Measurements from ENCODE around the gene BANP.

BANP gene

GRCh38 chr16:87951552-87952538, 611 bp downstream of the BANP start:
- DNase-seq, result no peak

- DNase-seq, result no peak
These were observed 1.5 kb downstream of the BANP start for GRCh38 chr16:87952751-87953150.

GRCh38 chr16:87953308-87954215, 2.3 kb downstream of the BANP start:
- DNase-seq, result no peak

GRCh38 chr16:87954361-87954760, 3.1 kb downstream of the BANP start:
- DNase-seq, result no peak

GRCh38 chr16:87954826-87955225, 3.6 kb downstream of the BANP start:
- DNase-seq, result no peak

- peak; percentile 37 for DNase-seq
These were observed 4.3 kb downstream of the BANP start for GRCh38 chr16:87955302-87956097.

GRCh38 chr16:87956098-87956364, 4.8 kb downstream of the BANP start:
- no peak for DNase-seq

- DNase-seq, result peak; percentile 70
These were observed 5.4 kb downstream of the BANP start for GRCh38 chr16:87956365-87957231.

GRCh38 chr16:87957296-87958094, 6.3 kb downstream of the BANP start:
- no peak for DNase-seq

- DNase-seq, result no peak
These were observed 7.4 kb downstream of the BANP start for GRCh38 chr16:87958632-87959031.

- no peak for DNase-seq
These were observed 8.3 kb downstream of the BANP start for GRCh38 chr16:87959391-87959990.

GRCh38 chr16:87960296-87960695, 9.1 kb downstream of the BANP start:
- no peak for DNase-seq

- DNase-seq, result no peak
These were observed 9.6 kb downstream of the BANP start for GRCh38 chr16:87960852-87961251.

- DNase-seq, result peak; percentile 63
These were observed 10.4 kb downstream of the BANP start for GRCh38 chr16:87961623-87962022.

GRCh38 chr16:87963400-87963799, 12.2 kb downstream of the BANP start:
- peak; percentile 93 for DNase-seq

- peak; percentile 58 for DNase-seq
These were observed 12.9 kb downstream of the BANP start for GRCh38 chr16:87964049-87964659.

GRCh38 chr16:87965417-87965816, 14.2 kb downstream of the BANP start:
- DNase-seq, result no peak

GRCh38 chr16:87966064-87966645, 14.9 kb downstream of the BANP start:
- no peak for DNase-seq

GRCh38 chr16:87966685-87967185, 15.5 kb downstream of the BANP start:
- no peak for DNase-seq

Data from fibroblast of skin of back (primary cell).